OCI-LY7 (cell line): Measurements from ENCODE around the gene LRGUK. TPM values are rescaled to one million over a fixed set of nuclear protein-coding genes. Genes with fewer than 3 reads are reported as not detected.

ENCODE experiments used
- BruUV-seq: library from RNA; stranded (reverse); fragments of 400-500 nt; replicated peaks from 2 replicates; lab custom pipeline; 2021; lab: Mats Ljungman, UMichigan
- CTCF ChIA-PET: fragments of 300-600 bp; sonication (Branson Sonifier 250); formaldehyde crosslinking; loops from one replicate; lab custom pipeline; 2022; ENCODE audit warnings: antibody characterized with exemption; ENCODE audit not compliant: unreplicated experiment; lab: Charles Lee
- POLR2A ChIA-PET: fragments of 300-600 bp; sonication (Branson Sonifier 250); formaldehyde crosslinking; loops from one replicate; lab custom pipeline; 2022; ENCODE audit warnings: antibody characterized with exemption; lab: Charles Lee
- DNase-seq: peaks from one replicate; pipeline ENCODE4 v3.0.0-alpha.2; 2015; ENCODE audit warnings: low spot score
- H2AFZ ChIP-seq: fragments of 200-600 bp; sonication (generic), shearing (Covaris generic); 2 replicates; pipeline ENCODE4 v1.6.1; 2014; ENCODE audit warnings: mild to moderate bottlenecking, antibody characterized with exemption, low read length, moderate library complexity
- H3K27ac ChIP-seq: fragments of 200-600 bp; sonication (generic); 2 replicates; pipeline ENCODE4 v1.5.1; 2014; ENCODE audit warnings: mixed run types, low read depth, mild to moderate bottlenecking, moderate library complexity, low read length, inconsistent platforms; ENCODE audit not compliant: poor library complexity, severe bottlenecking
- H3K36me3 ChIP-seq: fragments of 200-600 bp; sonication (generic); 2 replicates; pipeline ENCODE4 v1.6.1; 2014; ENCODE audit warnings: mild to moderate bottlenecking, antibody characterized with exemption, low read length, moderate library complexity, mixed read lengths; ENCODE audit not compliant: insufficient read depth
- H3K4me1 ChIP-seq: fragments of 200-600 bp; sonication (generic); 2 replicates; pipeline ENCODE4 v1.5.1; 2014; ENCODE audit warnings: mild to moderate bottlenecking, low read length; ENCODE audit not compliant: insufficient read depth, poor library complexity, severe bottlenecking
- H3K4me2 ChIP-seq: fragments of 200-600 bp; sonication (generic); 2 replicates; pipeline ENCODE4 v1.6.1; 2014; ENCODE audit warnings: mild to moderate bottlenecking, low read length
- H3K4me3 ChIP-seq: fragments of 200-600 bp; sonication (generic); 2 replicates; pipeline ENCODE4 v1.5.1; 2014; ENCODE audit warnings: mild to moderate bottlenecking, low read depth, low read length; ENCODE audit not compliant: poor library complexity, severe bottlenecking
- H3K79me2 ChIP-seq: fragments of 200-600 bp; sonication (generic); 2 replicates; pipeline ENCODE4 v1.6.1; 2016; ENCODE audit warnings: low read depth, mild to moderate bottlenecking, low read length, moderate library complexity, mixed read lengths; ENCODE audit not compliant: insufficient read depth
- H3K9me2 ChIP-seq: fragments of 200-600 bp; sonication (generic); 2 replicates; pipeline ENCODE4 v1.6.1; 2016; ENCODE audit warnings: mild to moderate bottlenecking, low read length, mixed read lengths; ENCODE audit not compliant: insufficient read depth
- H3K9me3 ChIP-seq: fragments of 200-600 bp; sonication (generic); 2 replicates; pipeline ENCODE4 v1.6.1; 2014; ENCODE audit warnings: mild to moderate bottlenecking, mixed run types, low read length, mixed read lengths
- H4K20me1 ChIP-seq: fragments of 200-600 bp; sonication (generic); 2 replicates; pipeline ENCODE4 v1.6.1; 2014; ENCODE audit warnings: mild to moderate bottlenecking, antibody characterized with exemption, low read length, moderate library complexity, mixed read lengths; ENCODE audit not compliant: insufficient read depth
- EZH2phosphoT487 ChIP-seq: fragments of 200-600 bp; sonication (generic); IDR thresholded peaks from 2 replicates; pipeline ENCODE4 v1.6.1; 2018; ENCODE audit warnings: low read depth, borderline replicate concordance, mild to moderate bottlenecking, mixed run types, antibody characterized with exemption, low read length, moderate library complexity, mixed read lengths
- intact Hi-C: fragments of 100-400 bp; cut with micrococcal nuclease; formaldehyde crosslinking; loops from one replicate; pipeline ENCODE4 v1.10.0; 2022; ENCODE audit not compliant: unreplicated experiment
- total RNA-seq, 2 experiments: library from RNA; depleted of rRNA in 1 of 2; stranded (reverse); fragments of >200 nt in 1 of 2; shearing (Covaris generic) in 1 of 2; gene quantifications; 2 replicates each; pipeline ENCODE4 v1.2.3, GENCODE V29; 2014 to 2022
- TF ChIP-seq, protein P1 (sequence below): fragments of 200-600 bp; sonication (generic); conservative IDR thresholded peaks from 2 replicates; pipeline ENCODE4 v1.5.1; 2014; ENCODE audit warnings: mild to moderate bottlenecking, antibody characterized with exemption, low read length, moderate library complexity, mixed read lengths

The LRGUK gene
- total RNA-seq, 2 experiments from 2014 or later: 0.46 to 0.95 TPM

DNA sequence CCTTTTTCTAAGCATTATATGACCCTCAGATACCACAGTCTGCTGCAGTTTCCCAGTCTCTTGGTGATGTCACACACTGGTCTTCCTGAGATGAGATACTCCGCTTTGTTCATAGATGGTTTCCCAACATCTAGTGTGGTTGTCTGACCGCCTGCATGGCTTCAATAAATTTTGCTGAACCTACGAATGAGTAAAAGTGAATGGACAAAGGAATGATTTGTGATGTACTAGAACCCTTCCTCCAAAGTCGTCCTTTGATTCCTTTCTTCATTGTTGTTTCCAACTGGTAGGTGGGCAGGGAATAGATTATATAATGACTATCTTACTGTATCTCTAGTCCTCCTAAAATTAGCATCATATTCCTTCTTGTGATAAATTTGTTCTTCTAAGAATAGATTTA lies 107.1 kb downstream of the LRGUK start:
- CTCF ChIA-PET: no interaction called here
- no TSS peak for BruUV-seq
- Histone ChIP-seq H3K4me2 (no peak overlapping the region), H3K79me2 (no peaks in the 10 kb centered on the region), H3K4me1 (no peaks in the 10 kb centered on the region), H3K4me3 (no peak overlapping the region), H3K27ac (no peak overlapping the region), H3K9me2 (no peaks in the 10 kb centered on the region), H4K20me1 (no peaks in the 10 kb centered on the region), H2AFZ (no peak overlapping the region), H3K9me3 (0 out of 2 replicates have a peak, but pooled peaks cover 8% of the 10 kb centered on the region), H3K36me3 (no peaks in the 10 kb centered on the region; the same call in 1 of the 2 replicates)
- POLR2A ChIA-PET: interaction anchor here (1.1 kb wide), 1 partner anchor 23 kb away, joined by 3 read pairs; no protein-coding TSS in a partner anchor
- DNase-seq: no peak
- TF ChIP-seq, protein P1, sequence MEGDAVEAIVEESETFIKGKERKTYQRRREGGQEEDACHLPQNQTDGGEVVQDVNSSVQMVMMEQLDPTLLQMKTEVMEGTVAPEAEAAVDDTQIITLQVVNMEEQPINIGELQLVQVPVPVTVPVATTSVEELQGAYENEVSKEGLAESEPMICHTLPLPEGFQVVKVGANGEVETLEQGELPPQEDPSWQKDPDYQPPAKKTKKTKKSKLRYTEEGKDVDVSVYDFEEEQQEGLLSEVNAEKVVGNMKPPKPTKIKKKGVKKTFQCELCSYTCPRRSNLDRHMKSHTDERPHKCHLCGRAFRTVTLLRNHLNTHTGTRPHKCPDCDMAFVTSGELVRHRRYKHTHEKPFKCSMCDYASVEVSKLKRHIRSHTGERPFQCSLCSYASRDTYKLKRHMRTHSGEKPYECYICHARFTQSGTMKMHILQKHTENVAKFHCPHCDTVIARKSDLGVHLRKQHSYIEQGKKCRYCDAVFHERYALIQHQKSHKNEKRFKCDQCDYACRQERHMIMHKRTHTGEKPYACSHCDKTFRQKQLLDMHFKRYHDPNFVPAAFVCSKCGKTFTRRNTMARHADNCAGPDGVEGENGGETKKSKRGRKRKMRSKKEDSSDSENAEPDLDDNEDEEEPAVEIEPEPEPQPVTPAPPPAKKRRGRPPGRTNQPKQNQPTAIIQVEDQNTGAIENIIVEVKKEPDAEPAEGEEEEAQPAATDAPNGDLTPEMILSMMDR: no peak
- TF ChIP-seq EZH2phosphoT487: no peak
- intact Hi-C loops: no loop called here

DNA sequence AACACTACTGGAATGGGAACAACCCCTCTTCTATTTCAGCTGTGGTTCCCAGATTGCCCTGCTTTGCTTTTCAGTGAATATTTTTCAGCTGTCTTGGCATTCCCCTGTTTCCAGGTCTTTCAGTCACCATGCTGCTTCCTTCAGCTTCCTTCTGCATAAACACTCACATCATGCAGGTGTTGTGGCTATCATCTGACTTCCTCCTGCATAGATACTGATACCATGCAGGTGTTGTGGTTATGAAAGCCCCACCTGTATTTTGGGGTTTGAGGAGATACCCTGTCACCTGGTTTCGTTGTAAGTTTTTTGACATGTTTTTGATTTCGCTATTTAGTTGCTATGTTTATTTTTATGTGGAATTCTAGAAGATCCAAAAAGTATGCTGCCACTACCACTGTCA lies 118.1 kb downstream of the LRGUK start:
- Histone ChIP-seq H3K27ac (peak overlapping the region; percentile 74), H3K9me2 (no peaks in the 10 kb centered on the region), H3K4me3 (peak overlapping the region; percentile 44), H2AFZ (no peak overlapping the region), H3K9me3 (no peaks in the 10 kb centered on the region), H4K20me1 (no peaks in the 10 kb centered on the region), H3K36me3 (no peaks in the 10 kb centered on the region), H3K79me2 (no peaks in the 10 kb centered on the region), H3K4me2 (peak overlapping the region; percentile 59), H3K4me1 (peaks cover 41% of the 10 kb centered on the region)
- ChIA-PET POLR2A (interaction anchor here (0.6 to 1.0 kb wide), 5 partner anchors 10 to 1263 kb away, joined by 3 to 5 read pairs (median 3); partner anchors contain the start of gene AKR1B1), CTCF (interaction anchor here (0.6 kb wide), 1 partner anchor 84 kb away, joined by 3 read pairs; no protein-coding TSS in a partner anchor)
- TF ChIP-seq, protein P1: no peak
- TF ChIP-seq EZH2phosphoT487: no peak
- BruUV-seq: no TSS peak
- peak; percentile 94 for DNase-seq
- intact Hi-C loops: loop anchor here (1.0 to 5.0 kb wide), 3 partner anchors 158 to 212 kb away; partner anchors contain the start of gene AKR1B1

DNA sequence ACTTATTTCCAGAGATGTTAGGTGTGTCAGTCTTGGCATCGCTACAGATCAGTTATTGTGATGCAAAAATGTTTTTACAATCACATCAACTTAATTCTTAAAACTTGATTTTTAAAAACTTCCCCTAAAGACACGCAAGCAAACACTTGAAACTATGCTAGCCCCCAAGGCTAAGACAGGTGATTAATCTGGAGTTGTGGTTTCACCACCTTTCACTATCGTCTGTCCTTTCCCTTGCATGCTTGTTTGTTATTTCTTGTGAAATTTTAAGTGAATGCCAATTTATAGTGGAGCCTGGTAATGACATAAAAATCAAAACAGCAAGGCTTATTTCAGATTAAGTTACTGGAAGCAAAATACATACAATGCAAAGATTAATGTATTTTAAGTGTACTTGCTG lies 119.2 kb downstream of the LRGUK start:
- H3K4me2 ChIP-seq: peak overlapping the region; percentile 59
- H2AFZ ChIP-seq: peak overlapping the region; percentile 40; the same call in 1 of the 2 replicates
- H3K9me2 ChIP-seq: no peaks in the 10 kb centered on the region
- H4K20me1 ChIP-seq: no peaks in the 10 kb centered on the region
- H3K4me3 ChIP-seq: peak overlapping the region; percentile 44
- no peaks in the 10 kb centered on the region for H3K36me3 ChIP-seq
- CTCF ChIA-PET: no interaction called here
- no peaks in the 10 kb centered on the region for H3K79me2 ChIP-seq
- POLR2A ChIA-PET: interaction anchor here (0.7 to 1.0 kb wide), 2 partner anchors 196 to 199 kb away, joined by 3 to 5 read pairs; no protein-coding TSS in a partner anchor
- peak; percentile 55 for DNase-seq
- peaks cover 41% of the 10 kb centered on the region for H3K4me1 ChIP-seq
- TF ChIP-seq, protein P1: no peak
- TF ChIP-seq EZH2phosphoT487: no peak
- H3K9me3 ChIP-seq: no peaks in the 10 kb centered on the region
- peak overlapping the region; percentile 74 for H3K27ac ChIP-seq
- intact Hi-C loops: loop anchor here (1.0 to 5.0 kb wide), 5 partner anchors 47 to 211 kb away; partner anchors contain the start of genes AKR1B1 and SLC35B4
- BruUV-seq: no TSS peak
